ENCODE data around the gene NDUFA5.

Gene NDUFA5

GRCh38 chr7:123502201-123502600, 55.4 kb downstream of the NDUFA5 start:
- no peak for DNase-seq (ENCODE audit: low read depth)

DNA sequence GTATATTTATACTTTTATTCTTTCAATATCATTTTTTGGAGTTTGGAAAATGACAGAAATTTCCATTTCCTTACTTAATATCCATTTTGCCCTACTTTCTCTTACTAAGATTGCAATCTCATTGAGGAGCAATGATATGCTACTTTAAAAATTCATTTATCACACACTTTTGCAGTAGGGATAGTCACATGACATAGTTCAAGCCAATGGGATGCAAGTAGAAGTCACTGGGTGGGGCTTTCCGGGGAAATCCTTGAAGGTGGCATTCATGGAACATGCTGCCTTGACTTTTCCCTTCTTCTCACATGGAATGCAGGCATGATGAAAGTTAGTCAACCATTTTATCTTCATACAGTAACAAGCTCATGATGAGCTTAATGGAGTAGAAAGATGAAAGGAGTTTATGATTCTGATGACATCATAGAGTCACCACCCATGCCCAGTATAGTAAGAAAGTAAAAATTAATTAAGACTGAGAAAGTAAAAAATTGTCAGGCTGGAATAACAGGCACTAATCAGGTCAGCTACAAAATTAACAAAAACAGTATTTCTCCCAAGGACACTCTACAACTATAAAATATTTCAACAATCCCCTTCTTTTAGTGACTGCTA, 56.6 kb downstream of the NDUFA5 start:
- no peak for DNase-seq (ENCODE audit: low read depth)

- peak; percentile 93 for DNase-seq (ENCODE audit: low read depth)
These were observed 58.2 kb downstream of the NDUFA5 start for GRCh38 chr7:123499211-123499970.

DNA sequence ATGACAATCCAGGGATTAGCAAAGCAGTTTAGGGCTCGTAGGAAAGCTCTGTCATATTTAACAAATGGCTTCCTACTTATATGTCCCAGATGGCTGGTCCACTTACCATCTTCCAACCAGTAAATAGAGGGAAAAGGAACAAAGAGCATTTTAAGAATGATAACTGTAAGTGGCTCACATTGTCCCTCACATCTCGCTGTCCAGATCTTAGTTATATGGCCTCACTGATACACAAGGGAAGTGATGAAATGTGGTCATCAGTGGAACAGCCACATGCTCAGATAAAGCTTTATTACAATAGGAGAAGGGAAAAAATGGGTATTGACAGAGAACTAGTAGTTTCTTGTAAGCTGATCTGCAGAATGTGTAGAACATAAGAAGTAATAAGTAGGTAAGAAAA, 59.0 kb downstream of the NDUFA5 start:
- peak; percentile 31 for DNase-seq (ENCODE audit: low read depth)

- DNase-seq (ENCODE audit: low read depth), result no peak
These were observed 59.6 kb downstream of the NDUFA5 start for GRCh38 chr7:123498031-123498430.

GRCh38 chr7:123494193-123494796, 63.3 kb downstream of the NDUFA5 start:
- DNase-seq (ENCODE audit: low read depth), result peak; percentile 38

GRCh38 chr7:123492485-123492884, 65.1 kb downstream of the NDUFA5 start:
- peak; percentile 12 for DNase-seq (ENCODE audit: low read depth)

Data from amniotic epithelial cell (primary cell).